Panc1 (cell line): Measurements from ENCODE around the gene ZNF678. TPM values are rescaled to one million over a fixed set of nuclear protein-coding genes. Genes with fewer than 3 reads are reported as not detected.

Source experiments
- ATAC-seq: fragments of 200-7000 bp; cut with Tn5 transposase; 2 replicates; pipeline ENCODE4 v1.9.1; 2020; ENCODE audit warnings: mild to moderate bottlenecking, moderate library complexity
- BruUV-seq: library from RNA; stranded (reverse); fragments of 400-500 nt; replicated peaks from 2 replicates; lab custom pipeline; 2021; lab: Mats Ljungman, UMichigan
- CTCF ChIA-PET: fragments of 300-600 bp; sonication (Branson Sonifier 250); formaldehyde crosslinking; loops from one replicate; lab custom pipeline; 2022; ENCODE audit warnings: antibody characterized with exemption; lab: Charles Lee
- POLR2A ChIA-PET: fragments of 300-600 bp; sonication (Branson Sonifier 250); formaldehyde crosslinking; loops from one replicate; lab custom pipeline; 2022; ENCODE audit warnings: antibody characterized with exemption; lab: Charles Lee
- DNase-seq: peaks from one replicate; pipeline ENCODE4 v3.0.0-alpha.2; 2010; ENCODE audit warnings: low read depth, low spot score
- H3K27ac ChIP-seq: 2 replicates; pipeline ENCODE4 v1.5.1; 2011; ENCODE audit warnings: mild to moderate bottlenecking, low read length, inconsistent platforms
- H3K27me3 ChIP-seq: fragments of 200-500 bp; sonication (Bioruptor generic); 2 replicates; pipeline ENCODE4 v1.6.0; 2014; ENCODE audit warnings: low read length, inconsistent platforms; ENCODE audit not compliant: control insufficient read depth, insufficient read depth
- H3K36me3 ChIP-seq: fragments of 200-500 bp; sonication (Bioruptor generic); 2 replicates; pipeline ENCODE4 v1.5.1; 2014; ENCODE audit warnings: inconsistent platforms, mild to moderate bottlenecking, low read length, moderate library complexity; ENCODE audit not compliant: control insufficient read depth, insufficient read depth
- H3K4me1 ChIP-seq: 2 replicates; pipeline ENCODE4 v1.5.1; 2011; ENCODE audit warnings: inconsistent platforms, mild to moderate bottlenecking, low read length, moderate library complexity; ENCODE audit not compliant: control insufficient read depth, insufficient read depth
- H3K4me3 ChIP-seq, 2 experiments: 2 replicates each; pipeline ENCODE4 v1.5.1; 2011 to 2012; ENCODE audit warnings: low read depth in 2 of 2, low read length in 2 of 2, mild to moderate bottlenecking in 2 of 2, inconsistent platforms in 1 of 2, moderate library complexity in 1 of 2
- H3K9me3 ChIP-seq: fragments of 200-500 bp; sonication (Bioruptor generic); 2 replicates; pipeline ENCODE4 v1.5.1; 2014; ENCODE audit warnings: low read depth, mild to moderate bottlenecking, inconsistent platforms, low read length, moderate library complexity; ENCODE audit not compliant: control insufficient read depth, insufficient read depth
- CTCF ChIP-seq: fragments of 450-650 bp; IDR thresholded peaks from 2 replicates; pipeline ENCODE4 v1.5.1; 2017; ENCODE audit warnings: mild to moderate bottlenecking
- POLR2AphosphoS5 ChIP-seq: IDR thresholded peaks from 2 replicates; pipeline ENCODE4 v1.6.1; 2012; ENCODE audit warnings: mild to moderate bottlenecking, low read depth, low read length, moderate library complexity
- REST ChIP-seq, 2 experiments: IDR thresholded peaks; 2 replicates each; pipeline ENCODE4 v1.6.1; 2011 to 2012; ENCODE audit warnings: low read depth in 2 of 2, control low read depth in 1 of 2, low read length in 1 of 2, mild to moderate bottlenecking in 1 of 2, moderate library complexity in 1 of 2; ENCODE audit not compliant: insufficient read depth in 1 of 2
- SIN3A ChIP-seq: IDR thresholded peaks from 2 replicates; pipeline ENCODE4 v1.6.1; 2012; ENCODE audit warnings: low read depth, mild to moderate bottlenecking, low read length, moderate library complexity, borderline replicate concordance; ENCODE audit not compliant: insufficient read depth
- TCF7L2 ChIP-seq: IDR thresholded peaks from 2 replicates; pipeline ENCODE4 v1.6.1; 2011; ENCODE audit warnings: mild to moderate bottlenecking, low read depth, low read length, inconsistent platforms
- in situ Hi-C: cut with HindIII; loops from 2 replicates; pipeline ENCODE4 v1.10.0; 2016; ENCODE audit warnings: low sequenced_read_pairs, low pct_unique_long_range_greater_than_20kb
- intact Hi-C: fragments of 100-400 bp; cut with micrococcal nuclease; formaldehyde crosslinking; loops from one replicate; pipeline ENCODE4 v1.10.0; 2022; ENCODE audit not compliant: unreplicated experiment
- total RNA-seq: library from RNA; stranded (reverse); gene quantifications from one replicate; pipeline ENCODE4 v1.2.1, GENCODE V29; 2021; ENCODE audit not compliant: unreplicated experiment

Gene ZNF678
- total RNA-seq, 1 experiment from 2014 or later = 8.0 TPM

GRCh38 chr1:227548119-227548397 lies 15.3 kb upstream of the ZNF678 start:
- intact Hi-C loops = loop anchor here (10.0 kb wide), 1 partner anchor 63 kb away; no protein-coding TSS in a partner anchor
- in situ Hi-C loops = no loop called here
- no peaks in the 10 kb centered on the region for H3K27me3 ChIP-seq
- POLR2A ChIA-PET = no interaction called here
- no peak for TF ChIP-seq SIN3A
- no peak for TF ChIP-seq REST (IDR thresholded peaks at IDR 0.05; ENCODE audit: insufficient read depth in 1 of 2, low read depth in 2 of 2, low read length in 1 of 2)
- no peak for TF ChIP-seq CTCF
- TF ChIP-seq POLR2AphosphoS5 = no peak
- no peak for TF ChIP-seq TCF7L2
- H3K27ac ChIP-seq = no peak overlapping the region
- no peaks in the 10 kb centered on the region; the same call in 1 of the 2 replicates for H3K4me1 ChIP-seq
- DNase-seq = no peak
- no peaks in the 10 kb centered on the region for H3K36me3 ChIP-seq
- CTCF ChIA-PET = no interaction called here
- BruUV-seq = no TSS peak
- H3K4me3 ChIP-seq = no peak overlapping the region
- H3K9me3 ChIP-seq = no peaks in the 10 kb centered on the region
- ATAC-seq = no peak

DNA sequence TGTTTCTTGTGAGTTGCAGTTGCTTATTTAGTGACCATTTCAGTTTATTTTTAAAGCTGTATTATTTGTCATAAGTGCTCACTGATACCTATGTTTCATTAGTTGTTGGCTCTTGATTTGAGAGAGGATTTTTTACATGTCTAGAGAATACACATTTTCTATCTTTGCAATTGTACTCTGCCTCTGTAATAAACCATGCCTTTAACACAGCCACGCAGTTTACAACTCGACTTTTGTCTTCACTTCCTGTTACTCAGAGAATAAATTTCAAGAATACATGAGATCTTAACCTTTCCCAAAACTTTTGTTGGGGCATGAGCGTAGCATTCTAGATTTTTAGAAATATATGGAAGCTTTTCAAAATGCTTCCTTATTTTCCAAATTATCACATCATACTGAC lies 14.9 kb upstream of the ZNF678 start:
- no TSS peak for BruUV-seq
- Histone ChIP-seq H3K4me3 (no peak overlapping the region), H3K27me3 (no peaks in the 10 kb centered on the region), H3K4me1 (no peaks in the 10 kb centered on the region), H3K36me3 (no peaks in the 10 kb centered on the region), H3K9me3 (no peaks in the 10 kb centered on the region), H3K27ac (no peak overlapping the region)
- CTCF ChIA-PET = no interaction called here
- no peak for TF ChIP-seq CTCF
- TF ChIP-seq TCF7L2 = no peak
- no peak for TF ChIP-seq POLR2AphosphoS5
- no peak for TF ChIP-seq SIN3A
- TF ChIP-seq REST (IDR thresholded peaks at IDR 0.05; ENCODE audit: insufficient read depth in 1 of 2, low read depth in 2 of 2, low read length in 1 of 2) = no peak
- ATAC-seq = no peak
- intact Hi-C loops (loop anchor here (10.0 kb wide), 1 partner anchor 64 kb away; no protein-coding TSS in a partner anchor), in situ Hi-C loops (no loop called here)
- no peak for DNase-seq
- POLR2A ChIA-PET = no interaction called here
